ENCODE results near the gene OSBPL10.
A peak's percentile ranks its signal among the peaks of the same experiment; 100 is the strongest.

Gene OSBPL10

GRCh38 chr3:31976302-31976701, 4.8 kb downstream of the OSBPL10 start:
- H2BK12ac ChIP-seq (ENCODE audit: low read length) = no peak overlapping the region
- H4K12ac ChIP-seq (ENCODE audit: low read depth, low read length) = no peak overlapping the region
- no peak overlapping the region for H3K23ac ChIP-seq (ENCODE audit: low read length)
- no peak for DNase-seq
- H3K4me2 ChIP-seq (ENCODE audit: low read length) = no peak overlapping the region
- no peak overlapping the region for H2AK5ac ChIP-seq (ENCODE audit: low read length)
- H3K4ac ChIP-seq (ENCODE audit: low read depth, low read length) = peak overlapping the region; percentile 28
- H3K4me3 ChIP-seq (ENCODE audit: low read depth, low read length) = no peak overlapping the region
- H2BK120ac ChIP-seq (ENCODE audit: insufficient read depth, low read length, poor library complexity) = no peak overlapping the region
- peak overlapping the region; percentile 43 for H3K18ac ChIP-seq (ENCODE audit: low read length)
- no peak overlapping the region for H3K27ac ChIP-seq (ENCODE audit: low read depth, low read length)
- H3K14ac ChIP-seq (ENCODE audit: low read length) = no peak overlapping the region
- H3K36me3 ChIP-seq (ENCODE audit: control insufficient read depth in 1 of 2, insufficient read depth in 2 of 2, low read length in 2 of 2) = no peaks in the 10 kb centered on the region
- no peak overlapping the region for H4K91ac ChIP-seq (ENCODE audit: low read depth, low read length)
- peaks cover 3 to 8% of the 10 kb centered on the region in 2 experiments for H3K4me1 ChIP-seq (ENCODE audit: control insufficient read depth in 1 of 2, insufficient read depth in 2 of 2, low read length in 2 of 2)
- peaks cover 18% of the 10 kb centered on the region for H3K79me2 ChIP-seq (ENCODE audit: control insufficient read depth, insufficient read depth, low read length, poor library complexity)
- H3K79me1 ChIP-seq (ENCODE audit: low read length) = peaks cover 9% of the 10 kb centered on the region
- H2BK5ac ChIP-seq (ENCODE audit: low read depth, low read length, poor library complexity) = no peak overlapping the region
- H3K27me3 ChIP-seq (ENCODE audit: insufficient read depth, low read length) = no peaks in the 10 kb centered on the region
- WGBS (ENCODE audit: extremely low coverage, insufficient coverage, insufficient read length) = no CpG with 5 or more reads among the region's 2 CpGs
- no peak overlapping the region for H2AFZ ChIP-seq (ENCODE audit: insufficient read depth, low read length, poor library complexity)
- no peaks in the 10 kb centered on the region for H3K9me3 ChIP-seq (ENCODE audit: insufficient read depth, low read depth, low read length)
- no peak overlapping the region for H4K8ac ChIP-seq (ENCODE audit: low read depth, low read length)
- no peak overlapping the region for H3K9ac ChIP-seq (ENCODE audit: low read length)

- Histone ChIP-seq H2AFZ (ENCODE audit: insufficient read depth, low read length, poor library complexity) (no peak overlapping the region), H4K91ac (ENCODE audit: low read depth, low read length) (no peak overlapping the region), H4K8ac (ENCODE audit: low read depth, low read length) (no peak overlapping the region), H3K4ac (ENCODE audit: low read depth, low read length) (no peak overlapping the region), H3K9ac (ENCODE audit: low read length) (no peak overlapping the region), H2AK5ac (ENCODE audit: low read length) (no peak overlapping the region), H3K9me3 (ENCODE audit: insufficient read depth, low read depth, low read length) (no peaks in the 10 kb centered on the region), H2BK120ac (ENCODE audit: insufficient read depth, low read length, poor library complexity) (no peak overlapping the region), H3K27ac (ENCODE audit: low read depth, low read length) (no peak overlapping the region), H3K79me1 (ENCODE audit: low read length) (no peaks in the 10 kb centered on the region), H3K18ac (ENCODE audit: low read length) (no peak overlapping the region), H2BK5ac (ENCODE audit: low read depth, low read length, poor library complexity) (no peak overlapping the region), H3K4me1 (ENCODE audit: control insufficient read depth in 1 of 2, insufficient read depth in 2 of 2, low read length in 2 of 2) (peaks cover 8 to 18% of the 10 kb centered on the region in 2 experiments), H3K14ac (ENCODE audit: low read length) (no peak overlapping the region), H3K27me3 (ENCODE audit: insufficient read depth, low read length) (no peaks in the 10 kb centered on the region), H3K23ac (ENCODE audit: low read length) (no peak overlapping the region), H2BK12ac (ENCODE audit: low read length) (no peak overlapping the region), H3K4me2 (ENCODE audit: low read length) (no peak overlapping the region), H3K79me2 (ENCODE audit: control insufficient read depth, insufficient read depth, low read length, poor library complexity) (peaks cover 12% of the 10 kb centered on the region), H3K4me3 (ENCODE audit: low read depth, low read length) (no peak overlapping the region), H4K12ac (ENCODE audit: low read depth, low read length) (no peak overlapping the region), H3K36me3 (ENCODE audit: control insufficient read depth in 1 of 2, insufficient read depth in 2 of 2, low read length in 2 of 2) (no peaks in the 10 kb centered on the region)
- no peak for DNase-seq
- no CpG with 5 or more reads among the region's 5 CpGs for WGBS (ENCODE audit: extremely low coverage, insufficient coverage, insufficient read length)
Observed at GRCh38 chr3:31974964-31975363, 6.1 kb downstream of the OSBPL10 start.

- Histone ChIP-seq H3K18ac (ENCODE audit: low read length) (no peak overlapping the region), H3K9me3 (ENCODE audit: insufficient read depth, low read depth, low read length) (no peaks in the 10 kb centered on the region), H3K4me2 (ENCODE audit: low read length) (no peak overlapping the region), H3K4me1 (ENCODE audit: control insufficient read depth in 1 of 2, insufficient read depth in 2 of 2, low read length in 2 of 2) (peaks cover 9 to 19% of the 10 kb centered on the region in 2 experiments), H2BK12ac (ENCODE audit: low read length) (no peak overlapping the region), H2BK120ac (ENCODE audit: insufficient read depth, low read length, poor library complexity) (no peak overlapping the region), H2BK5ac (ENCODE audit: low read depth, low read length, poor library complexity) (no peak overlapping the region), H2AFZ (ENCODE audit: insufficient read depth, low read length, poor library complexity) (no peak overlapping the region), H3K14ac (ENCODE audit: low read length) (no peak overlapping the region), H3K79me2 (ENCODE audit: control insufficient read depth, insufficient read depth, low read length, poor library complexity) (peaks cover 10% of the 10 kb centered on the region), H3K79me1 (ENCODE audit: low read length) (peaks cover under 1% of the 10 kb centered on the region), H3K4ac (ENCODE audit: low read depth, low read length) (no peak overlapping the region), H4K91ac (ENCODE audit: low read depth, low read length) (no peak overlapping the region), H2AK5ac (ENCODE audit: low read length) (no peak overlapping the region), H3K9ac (ENCODE audit: low read length) (no peak overlapping the region), H4K8ac (ENCODE audit: low read depth, low read length) (no peak overlapping the region), H3K4me3 (ENCODE audit: low read depth, low read length) (no peak overlapping the region), H3K36me3 (ENCODE audit: control insufficient read depth in 1 of 2, insufficient read depth in 2 of 2, low read length in 2 of 2) (no peaks in the 10 kb centered on the region), H4K12ac (ENCODE audit: low read depth, low read length) (no peak overlapping the region), H3K27ac (ENCODE audit: low read depth, low read length) (no peak overlapping the region), H3K27me3 (ENCODE audit: insufficient read depth, low read length) (no peaks in the 10 kb centered on the region), H3K23ac (ENCODE audit: low read length) (no peak overlapping the region)
- no CpG with 5 or more reads among the region's 5 CpGs for WGBS (ENCODE audit: extremely low coverage, insufficient coverage, insufficient read length)
- no peak for DNase-seq
Observed at GRCh38 chr3:31974471-31974870, 6.6 kb downstream of the OSBPL10 start.

- Histone ChIP-seq H3K4me2 (ENCODE audit: low read length) (no peak overlapping the region), H3K27me3 (ENCODE audit: insufficient read depth, low read length) (no peaks in the 10 kb centered on the region), H2BK120ac (ENCODE audit: insufficient read depth, low read length, poor library complexity) (no peak overlapping the region), H3K4me3 (ENCODE audit: low read depth, low read length) (no peak overlapping the region), H2AK5ac (ENCODE audit: low read length) (no peak overlapping the region), H2BK5ac (ENCODE audit: low read depth, low read length, poor library complexity) (no peak overlapping the region), H3K4ac (ENCODE audit: low read depth, low read length) (peak overlapping the region; percentile 54), H3K36me3 (ENCODE audit: control insufficient read depth in 1 of 2, insufficient read depth in 2 of 2, low read length in 2 of 2) (no peaks in the 10 kb centered on the region), H3K79me1 (ENCODE audit: low read length) (peaks cover 5% of the 10 kb centered on the region), H4K8ac (ENCODE audit: low read depth, low read length) (no peak overlapping the region), H2AFZ (ENCODE audit: insufficient read depth, low read length, poor library complexity) (no peak overlapping the region), H3K79me2 (ENCODE audit: control insufficient read depth, insufficient read depth, low read length, poor library complexity) (peaks cover 12% of the 10 kb centered on the region), H4K91ac (ENCODE audit: low read depth, low read length) (no peak overlapping the region), H3K27ac (ENCODE audit: low read depth, low read length) (no peak overlapping the region), H3K4me1 (ENCODE audit: control insufficient read depth in 1 of 2, insufficient read depth in 2 of 2, low read length in 2 of 2) (peaks cover 14 to 23% of the 10 kb centered on the region in 2 experiments), H3K23ac (ENCODE audit: low read length) (no peak overlapping the region), H3K18ac (ENCODE audit: low read length) (no peak overlapping the region), H4K12ac (ENCODE audit: low read depth, low read length) (no peak overlapping the region), H3K9me3 (ENCODE audit: insufficient read depth, low read depth, low read length) (no peaks in the 10 kb centered on the region), H2BK12ac (ENCODE audit: low read length) (no peak overlapping the region), H3K9ac (ENCODE audit: low read length) (no peak overlapping the region), H3K14ac (ENCODE audit: low read length) (no peak overlapping the region)
- no CpG with 5 or more reads among the region's 5 CpGs for WGBS (ENCODE audit: extremely low coverage, insufficient coverage, insufficient read length)
- DNase-seq = no peak
Observed at GRCh38 chr3:31973837-31974236, 7.2 kb downstream of the OSBPL10 start.
